Sigmoid colon (tissue), 7 donors: ENCODE data around the gene POSTN. TPM values are rescaled to one million over a fixed set of nuclear protein-coding genes. Genes with fewer than 3 reads are reported as not detected.

Source experiments
- DNase-seq: peaks from one replicate; pipeline ENCODE4 v3.0.0-alpha.2; 2019
- H3K27ac ChIP-seq, 4 donors: fragments of 200-600 bp; sonication (generic); one replicate each; pipeline ENCODE4 v1.5.1; 2016 to 2019; ENCODE audit warnings: mild to moderate bottlenecking in 1 of 4
- H3K27me3 ChIP-seq, 3 donors: fragments of 200-600 bp; sonication (generic); one replicate each; pipeline ENCODE4 v1.5.1; 2019; ENCODE audit warnings: mild to moderate bottlenecking in 1 of 3
- H3K36me3 ChIP-seq, 4 donors: fragments of 200-600 bp; sonication (generic); one replicate each; pipeline ENCODE4 v1.5.1; 2016 to 2019
- H3K4me1 ChIP-seq, 4 donors: fragments of 200-600 bp; sonication (generic); one replicate each; pipeline ENCODE4 v1.5.1; 2017 to 2019
- H3K4me3 ChIP-seq, 4 donors: fragments of 200-600 bp; sonication (generic); one replicate each; pipeline ENCODE4 v1.5.1; 2017 to 2019; ENCODE audit warnings: mild to moderate bottlenecking in 2 of 4, moderate library complexity in 1 of 4
- H3K9me3 ChIP-seq, 4 donors: fragments of 200-600 bp in 3 of 4; sonication (generic) in 3 of 4; one replicate each; pipeline versions ENCODE4 v1.5.1 to v1.6.1; 2013 to 2019
- CTCF ChIP-seq, 4 experiments: fragments of 450-650 bp in 3 of 4; fragments of 200-600 bp in 1 of 4; IDR thresholded peaks; one replicate each; pipeline ENCODE4 v1.5.1; 2016 to 2019; ENCODE audit warnings: antibody characterized with exemption in 4 of 4, mild to moderate bottlenecking in 3 of 4, moderate library complexity in 2 of 4
- EP300 ChIP-seq, 4 donors: sonication (generic); formaldehyde crosslinking; IDR thresholded peaks; one replicate each; pipeline ENCODE4 v1.6.1; 2017; ENCODE audit warnings: antibody characterized with exemption in 4 of 4
- POLR2A ChIP-seq, 2 donors: fragments of 450-650 bp; IDR thresholded peaks; one replicate each; pipeline ENCODE4 v1.6.1; 2016; ENCODE audit warnings: antibody characterized with exemption in 2 of 2, mild to moderate bottlenecking in 2 of 2, moderate library complexity in 2 of 2
- POLR2AphosphoS5 ChIP-seq, 4 donors: sonication (generic); formaldehyde crosslinking; IDR thresholded peaks; one replicate each; pipeline ENCODE4 v1.6.1; 2017; ENCODE audit warnings: antibody characterized with exemption in 4 of 4
- WGBS, 2 donors: extraction: QIAGEN DNeasy Blood & Tissue Kit; methylation state at CpG; one replicate each; pipeline ENCODE4 v1.1.7; 2013; 5-methylcytosine and 5-hydroxymethylcytosine counted together
- intact Hi-C: fragments of 100-400 bp; cut with DNase I; formaldehyde crosslinking; loops from one replicate; pipeline ENCODE4 v1.15.1; 2023
- polyA plus RNA-seq, 3 donors: library from polyadenylated mRNA; stranded (reverse); fragments of 200-250 nt; gene quantifications; one replicate each; pipeline ENCODE4 v1.2.3, GENCODE V29; 2013
- total RNA-seq, 4 donors: library from RNA; depleted of rRNA; stranded (reverse); fragments of >200 nt; gene quantifications; one replicate each; pipeline ENCODE4 v1.1.0, GENCODE V29; 2016
- donor health status: healthy with polysubstance abuse.
- donor health status: Bipolar disorder and iron deficiency.
- donor health status: healthy.

Gene POSTN
- total and polyA plus RNA-seq, 7 donors, result 6.0 to 128 (median 33.2) TPM

GRCh38 chr13:37602733-37603381 lies 4.3 kb upstream of the POSTN start:
- no peaks in the 10 kb centered on the region for H3K27me3 ChIP-seq
- intact Hi-C loops, result loop anchor here (5.0 kb wide), 1 partner anchor 531 kb away; no protein-coding TSS in a partner anchor

GRCh38 chr13:37601648-37602440 lies 3.3 kb upstream of the POSTN start:
- intact Hi-C loops, result loop anchor here (2.0 to 5.0 kb wide), 2 partner anchors 493 to 530 kb away; no protein-coding TSS in a partner anchor
- 67 to 76% methylated on average over 3 of the region's 3 CpGs for WGBS, 2 donors

More at GRCh38 chr13:37602733-37603381, 4.3 kb upstream of the POSTN start:
- 72 to 81% methylated on average over 5 of the region's 5 CpGs for WGBS, 2 donors
- TF ChIP-seq POLR2AphosphoS5 (IDR thresholded peaks at IDR 0.05) (no peak), EP300 (IDR thresholded peaks at IDR 0.05) (no peak), POLR2A (IDR thresholded peaks at IDR 0.05) (no peak), CTCF (IDR thresholded peaks at IDR 0.05) (peak; percentile 25 to 56 (median 44))
- H3K27ac ChIP-seq, result no peak overlapping the region
- peaks cover 0 to 29% (median 8%) of the 10 kb centered on the region in 4 donors for H3K4me1 ChIP-seq
- H3K4me3 ChIP-seq, result no peak overlapping the region
- DNase-seq, result no peak
- H3K9me3 ChIP-seq, result no peaks in the 10 kb centered on the region
- no peaks in the 10 kb centered on the region for H3K36me3 ChIP-seq

GRCh38 chr13:37599519-37599918 lies 951 bp upstream of the POSTN start:
- no peak for DNase-seq
- Histone ChIP-seq H3K4me1 (peaks cover 0 to 35% (median 15%) of the 10 kb centered on the region in 4 donors), H3K9me3 (no peaks in the 10 kb centered on the region), H3K36me3 (no peaks in the 10 kb centered on the region), H3K4me3 (no peak overlapping the region), H3K27ac (peak overlapping the region in 2 of 4 donors; percentile 57 to 62), H3K27me3 (no peaks in the 10 kb centered on the region)
- intact Hi-C loops, result loop anchor here (5.0 kb wide), 1 partner anchor 597 kb away; the partner anchor contains the start of gene EXOSC8
- 71 to 84% methylated on average over 2 of the region's 2 CpGs for WGBS, 2 donors
- TF ChIP-seq POLR2A (IDR thresholded peaks at IDR 0.05) (no peak), POLR2AphosphoS5 (IDR thresholded peaks at IDR 0.05) (no peak), CTCF (IDR thresholded peaks at IDR 0.05) (no peak), EP300 (IDR thresholded peaks at IDR 0.05) (no peak)

More at GRCh38 chr13:37601648-37602440, 3.3 kb upstream of the POSTN start:
- TF ChIP-seq CTCF (IDR thresholded peaks at IDR 0.05) (no peak), EP300 (IDR thresholded peaks at IDR 0.05) (no peak), POLR2A (IDR thresholded peaks at IDR 0.05) (no peak), POLR2AphosphoS5 (IDR thresholded peaks at IDR 0.05) (no peak)
- H3K4me3 ChIP-seq, result no peak overlapping the region
- H3K9me3 ChIP-seq, result no peaks in the 10 kb centered on the region
- no peaks in the 10 kb centered on the region for H3K27me3 ChIP-seq
- peaks cover 0 to 29% (median 11%) of the 10 kb centered on the region in 4 donors for H3K4me1 ChIP-seq
- H3K27ac ChIP-seq, result no peak overlapping the region
- H3K36me3 ChIP-seq, result no peaks in the 10 kb centered on the region
- DNase-seq, result no peak

- H3K4me1 ChIP-seq, result peaks cover 0 to 32% (median 15%) of the 10 kb centered on the region in 4 donors
- intact Hi-C loops, result loop anchor here (5.0 kb wide), 1 partner anchor 595 kb away; the partner anchor contains the start of gene EXOSC8
- no peaks in the 10 kb centered on the region for H3K27me3 ChIP-seq
- peak overlapping the region in 3 of 4 donors; percentile 4 to 48 (median 47) for H3K4me3 ChIP-seq
- 45 to 63% methylated on average over 2 of the region's 2 CpGs for whole genome bisulfite sequencing, 2 donors
- no peak for DNase-seq
- no peaks in the 10 kb centered on the region for H3K9me3 ChIP-seq
- TF ChIP-seq POLR2AphosphoS5 (IDR thresholded peaks at IDR 0.05) (no peak), EP300 (IDR thresholded peaks at IDR 0.05) (no peak), POLR2A (IDR thresholded peaks at IDR 0.05) (no peak), CTCF (IDR thresholded peaks at IDR 0.05) (no peak)
- H3K36me3 ChIP-seq, result no peaks in the 10 kb centered on the region
- peak overlapping the region in 3 of 4 donors; percentile 45 to 62 (median 57) for H3K27ac ChIP-seq
These were observed 1.0 kb downstream of the POSTN start for GRCh38 chr13:37597477-37598025.
